ENCODE data around the gene OGFOD1.

OGFOD1 gene

DNA sequence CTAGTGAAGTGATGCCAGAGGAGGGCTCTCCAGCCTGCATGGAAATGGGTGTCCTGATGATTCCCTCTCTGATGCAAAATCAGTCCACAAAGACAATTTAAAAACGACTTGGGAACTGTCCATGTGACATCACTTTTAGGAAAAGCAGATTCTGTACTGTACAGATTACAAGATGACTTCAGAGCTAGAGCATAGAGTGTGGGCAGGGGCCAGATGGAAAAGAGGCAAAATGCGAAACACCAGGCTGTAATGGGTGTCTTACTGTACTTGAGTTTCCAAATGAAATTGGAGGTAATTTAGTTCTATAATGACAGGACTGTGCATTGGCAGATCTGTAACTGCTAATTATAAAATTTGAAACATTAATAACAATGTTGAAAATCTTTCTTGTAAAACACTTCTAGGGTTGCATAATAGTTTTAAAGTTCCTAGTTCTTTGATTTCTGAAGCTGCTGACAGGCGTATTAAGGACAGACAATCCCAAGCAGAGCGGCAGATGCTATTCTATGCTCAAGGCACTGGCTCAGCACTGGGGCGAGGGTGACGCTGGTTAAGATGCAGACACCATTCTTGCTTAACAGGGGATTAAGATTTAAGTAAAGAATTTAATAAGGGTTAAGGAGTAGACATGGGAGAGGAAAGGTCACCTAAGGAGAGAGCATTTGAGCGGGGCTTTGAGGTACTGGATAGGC, 29.6 kb downstream of the OGFOD1 start:
- Histone ChIP-seq H3K4me3 (replicated peaks; ENCODE audit: insufficient read depth, low read length) (no peak overlapping the region), H3K27ac (replicated peaks) (no peak overlapping the region), H3K27me3 (ENCODE audit: insufficient read depth, poor library complexity, severe bottlenecking) (no peaks in the 10 kb centered on the region)
- TF ChIP-seq SPI1 (IDR thresholded peaks at IDR 0.05; ENCODE audit: borderline replicate concordance, low read depth) (no peak), GABPA (IDR thresholded peaks at IDR 0.05; ENCODE audit: low read depth) (no peak), POLR2AphosphoS5 (IDR thresholded peaks at IDR 0.05; ENCODE audit: low read depth) (no peak)
- TF ChIP-seq, protein P1, sequence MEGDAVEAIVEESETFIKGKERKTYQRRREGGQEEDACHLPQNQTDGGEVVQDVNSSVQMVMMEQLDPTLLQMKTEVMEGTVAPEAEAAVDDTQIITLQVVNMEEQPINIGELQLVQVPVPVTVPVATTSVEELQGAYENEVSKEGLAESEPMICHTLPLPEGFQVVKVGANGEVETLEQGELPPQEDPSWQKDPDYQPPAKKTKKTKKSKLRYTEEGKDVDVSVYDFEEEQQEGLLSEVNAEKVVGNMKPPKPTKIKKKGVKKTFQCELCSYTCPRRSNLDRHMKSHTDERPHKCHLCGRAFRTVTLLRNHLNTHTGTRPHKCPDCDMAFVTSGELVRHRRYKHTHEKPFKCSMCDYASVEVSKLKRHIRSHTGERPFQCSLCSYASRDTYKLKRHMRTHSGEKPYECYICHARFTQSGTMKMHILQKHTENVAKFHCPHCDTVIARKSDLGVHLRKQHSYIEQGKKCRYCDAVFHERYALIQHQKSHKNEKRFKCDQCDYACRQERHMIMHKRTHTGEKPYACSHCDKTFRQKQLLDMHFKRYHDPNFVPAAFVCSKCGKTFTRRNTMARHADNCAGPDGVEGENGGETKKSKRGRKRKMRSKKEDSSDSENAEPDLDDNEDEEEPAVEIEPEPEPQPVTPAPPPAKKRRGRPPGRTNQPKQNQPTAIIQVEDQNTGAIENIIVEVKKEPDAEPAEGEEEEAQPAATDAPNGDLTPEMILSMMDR (IDR thresholded peaks at IDR 0.05; ENCODE audit: insufficient read depth, low read length), result no peak
- TF ChIP-seq, protein P2, sequence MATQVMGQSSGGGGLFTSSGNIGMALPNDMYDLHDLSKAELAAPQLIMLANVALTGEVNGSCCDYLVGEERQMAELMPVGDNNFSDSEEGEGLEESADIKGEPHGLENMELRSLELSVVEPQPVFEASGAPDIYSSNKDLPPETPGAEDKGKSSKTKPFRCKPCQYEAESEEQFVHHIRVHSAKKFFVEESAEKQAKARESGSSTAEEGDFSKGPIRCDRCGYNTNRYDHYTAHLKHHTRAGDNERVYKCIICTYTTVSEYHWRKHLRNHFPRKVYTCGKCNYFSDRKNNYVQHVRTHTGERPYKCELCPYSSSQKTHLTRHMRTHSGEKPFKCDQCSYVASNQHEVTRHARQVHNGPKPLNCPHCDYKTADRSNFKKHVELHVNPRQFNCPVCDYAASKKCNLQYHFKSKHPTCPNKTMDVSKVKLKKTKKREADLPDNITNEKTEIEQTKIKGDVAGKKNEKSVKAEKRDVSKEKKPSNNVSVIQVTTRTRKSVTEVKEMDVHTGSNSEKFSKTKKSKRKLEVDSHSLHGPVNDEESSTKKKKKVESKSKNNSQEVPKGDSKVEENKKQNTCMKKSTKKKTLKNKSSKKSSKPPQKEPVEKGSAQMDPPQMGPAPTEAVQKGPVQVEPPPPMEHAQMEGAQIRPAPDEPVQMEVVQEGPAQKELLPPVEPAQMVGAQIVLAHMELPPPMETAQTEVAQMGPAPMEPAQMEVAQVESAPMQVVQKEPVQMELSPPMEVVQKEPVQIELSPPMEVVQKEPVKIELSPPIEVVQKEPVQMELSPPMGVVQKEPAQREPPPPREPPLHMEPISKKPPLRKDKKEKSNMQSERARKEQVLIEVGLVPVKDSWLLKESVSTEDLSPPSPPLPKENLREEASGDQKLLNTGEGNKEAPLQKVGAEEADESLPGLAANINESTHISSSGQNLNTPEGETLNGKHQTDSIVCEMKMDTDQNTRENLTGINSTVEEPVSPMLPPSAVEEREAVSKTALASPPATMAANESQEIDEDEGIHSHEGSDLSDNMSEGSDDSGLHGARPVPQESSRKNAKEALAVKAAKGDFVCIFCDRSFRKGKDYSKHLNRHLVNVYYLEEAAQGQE (IDR thresholded peaks at IDR 0.05; ENCODE audit: insufficient replicate concordance, low read depth), result no peak
- no peak for DNase-seq (ENCODE audit: low read depth in 1 of 2, low spot score in 1 of 2)

DNA sequence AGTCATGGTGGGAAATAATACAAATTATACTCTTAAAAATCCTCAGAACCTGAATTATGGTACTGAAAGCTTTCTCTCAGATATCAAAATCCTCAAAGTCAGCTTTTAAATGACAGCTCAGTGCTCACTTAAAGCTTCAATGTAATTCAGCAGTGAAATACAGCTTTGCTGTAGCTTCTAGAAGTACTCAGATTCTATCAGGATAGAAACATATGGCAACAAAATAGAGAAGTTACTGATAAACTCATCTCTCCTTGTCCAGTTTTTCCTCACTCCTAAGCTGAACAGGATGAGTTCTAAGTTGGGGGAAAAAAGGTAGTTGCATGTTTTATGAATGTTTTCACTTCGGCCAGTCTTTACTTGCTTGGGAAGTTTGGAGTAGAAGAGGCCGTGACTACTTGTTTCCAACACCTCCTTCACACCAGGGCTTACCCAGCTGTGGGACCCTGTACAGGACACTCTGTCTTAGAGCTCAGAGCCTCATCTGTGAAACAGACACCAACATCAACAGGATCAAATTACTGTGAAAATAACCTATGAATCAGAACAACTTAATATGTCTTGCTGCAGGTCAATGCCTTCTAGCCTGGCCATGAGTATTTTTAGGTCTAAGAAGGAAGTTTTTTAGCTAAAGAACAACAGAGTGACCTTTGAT, 30.2 kb downstream of the OGFOD1 start:
- Histone ChIP-seq H3K4me3 (replicated peaks; ENCODE audit: insufficient read depth, low read length) (no peak overlapping the region), H3K27ac (replicated peaks) (no peak overlapping the region), H3K27me3 (ENCODE audit: insufficient read depth, poor library complexity, severe bottlenecking) (no peaks in the 10 kb centered on the region)
- DNase-seq (ENCODE audit: low read depth in 1 of 2, low spot score in 1 of 2), result no peak
- TF ChIP-seq SPI1 (IDR thresholded peaks at IDR 0.05; ENCODE audit: borderline replicate concordance, low read depth) (no peak), POLR2AphosphoS5 (IDR thresholded peaks at IDR 0.05; ENCODE audit: low read depth) (no peak), GABPA (IDR thresholded peaks at IDR 0.05; ENCODE audit: low read depth) (no peak)
- TF ChIP-seq, protein P2 (IDR thresholded peaks at IDR 0.05; ENCODE audit: insufficient replicate concordance, low read depth), result no peak
- TF ChIP-seq, protein P1 (IDR thresholded peaks at IDR 0.05; ENCODE audit: insufficient read depth, low read length), result no peak

DNA sequence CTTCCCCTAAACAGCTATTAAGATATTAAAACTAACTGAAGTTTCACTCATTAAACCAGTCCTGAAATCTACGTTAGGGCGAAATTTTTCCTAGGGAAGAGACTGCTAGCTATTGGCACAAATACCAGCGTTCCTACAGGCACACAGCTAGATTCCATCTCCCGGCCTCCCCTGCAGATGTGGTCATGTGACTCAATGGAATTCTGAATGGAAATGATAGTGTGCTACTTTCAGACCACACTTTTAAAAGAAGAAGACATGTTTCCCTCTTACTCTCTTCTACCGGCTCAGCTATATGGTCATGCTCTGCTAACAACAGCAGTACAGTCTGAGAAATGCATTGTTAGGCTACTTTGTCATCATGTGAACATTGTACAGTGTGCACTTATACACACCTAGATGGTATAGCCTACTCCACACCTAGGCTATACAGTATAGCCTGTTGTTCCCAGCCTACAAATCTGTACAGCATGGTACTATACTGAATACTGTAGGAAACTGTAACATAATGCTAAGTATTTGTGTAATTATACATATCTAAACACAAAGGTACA, 31.4 kb downstream of the OGFOD1 start:
- Histone ChIP-seq H3K27ac (replicated peaks) (no peak overlapping the region), H3K27me3 (ENCODE audit: insufficient read depth, poor library complexity, severe bottlenecking) (no peaks in the 10 kb centered on the region), H3K4me3 (replicated peaks; ENCODE audit: insufficient read depth, low read length) (no peak overlapping the region)
- no peak for TF ChIP-seq SPI1 (IDR thresholded peaks at IDR 0.05; ENCODE audit: borderline replicate concordance, low read depth)
- TF ChIP-seq, protein P2 (IDR thresholded peaks at IDR 0.05; ENCODE audit: insufficient replicate concordance, low read depth), result no peak
- TF ChIP-seq, protein P1 (IDR thresholded peaks at IDR 0.05; ENCODE audit: insufficient read depth, low read length), result no peak
- no peak for TF ChIP-seq POLR2AphosphoS5 (IDR thresholded peaks at IDR 0.05; ENCODE audit: low read depth)
- TF ChIP-seq GABPA (IDR thresholded peaks at IDR 0.05; ENCODE audit: low read depth), result no peak
- DNase-seq (ENCODE audit: low read depth in 1 of 2, low spot score in 1 of 2), result no peak
